ENCODE data around the gene WNK1. TPM values are rescaled to one million over a fixed set of nuclear protein-coding genes. Genes with fewer than 3 reads are reported as not detected.

The WNK1 gene
- total and polyA plus RNA-seq, 2 donors: 26.3 to 40.2 TPM

DNA sequence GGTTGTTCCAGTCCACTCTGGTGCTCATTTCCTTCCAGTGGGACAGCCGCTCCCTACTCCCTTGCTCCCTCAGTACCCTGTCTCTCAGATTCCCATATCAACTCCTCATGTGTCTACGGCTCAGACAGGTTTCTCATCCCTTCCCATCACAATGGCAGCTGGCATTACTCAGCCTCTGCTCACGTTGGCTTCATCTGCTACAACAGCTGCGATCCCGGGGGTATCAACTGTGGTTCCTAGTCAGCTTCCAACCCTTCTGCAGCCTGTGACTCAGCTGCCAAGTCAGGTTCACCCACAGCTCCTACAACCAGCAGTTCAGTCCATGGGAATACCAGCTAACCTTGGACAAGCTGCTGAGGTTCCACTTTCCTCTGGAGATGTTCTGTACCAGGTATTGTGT lies 127.3 kb downstream of the WNK1 start:
- Histone ChIP-seq H3K9me3 (ENCODE audit: control insufficient read depth in 2 of 2, insufficient read depth in 1 of 2, low read length in 1 of 2) (no peaks in the 10 kb centered on the region), H3K4me3 (ENCODE audit: low read length in 2 of 2) (no peak overlapping the region), H3K4me1 (ENCODE audit: control insufficient read depth in 2 of 2, insufficient read depth in 2 of 2, low read length in 2 of 2) (no peaks in the 10 kb centered on the region), H3K27me3 (ENCODE audit: control insufficient read depth in 2 of 2, insufficient read depth in 1 of 2, low read length in 1 of 2) (no peaks in the 10 kb centered on the region), H3K27ac (ENCODE audit: low read depth in 1 of 2, low read length in 1 of 2) (no peak overlapping the region), H3K36me3 (ENCODE audit: control insufficient read depth in 2 of 2, insufficient read depth in 2 of 2, low read length in 1 of 2) (peaks cover 39 to 77% of the 10 kb centered on the region in 2 donors)
- no peak for DNase-seq (ENCODE audit: low read depth in 6 of 9, low spot score in 9 of 9)
- WGBS: 97% methylated on average over 5 of the region's 5 CpGs

GRCh38 chr12:880656-881055 lies 128.3 kb downstream of the WNK1 start:
- Histone ChIP-seq H3K4me3 (ENCODE audit: low read length in 2 of 2) (no peak overlapping the region), H3K36me3 (ENCODE audit: control insufficient read depth in 2 of 2, insufficient read depth in 2 of 2, low read length in 1 of 2) (peaks cover 49 to 82% of the 10 kb centered on the region in 2 donors), H3K9me3 (ENCODE audit: control insufficient read depth in 2 of 2, insufficient read depth in 1 of 2, low read length in 1 of 2) (no peaks in the 10 kb centered on the region), H3K4me1 (ENCODE audit: control insufficient read depth in 2 of 2, insufficient read depth in 2 of 2, low read length in 2 of 2) (no peaks in the 10 kb centered on the region), H3K27ac (ENCODE audit: low read depth in 1 of 2, low read length in 1 of 2) (no peak overlapping the region), H3K27me3 (ENCODE audit: control insufficient read depth in 2 of 2, insufficient read depth in 1 of 2, low read length in 1 of 2) (no peaks in the 10 kb centered on the region)
- 97% methylated on average over 4 of the region's 4 CpGs for WGBS
- no peak for DNase-seq (ENCODE audit: low read depth in 6 of 9, low spot score in 9 of 9)

DNA sequence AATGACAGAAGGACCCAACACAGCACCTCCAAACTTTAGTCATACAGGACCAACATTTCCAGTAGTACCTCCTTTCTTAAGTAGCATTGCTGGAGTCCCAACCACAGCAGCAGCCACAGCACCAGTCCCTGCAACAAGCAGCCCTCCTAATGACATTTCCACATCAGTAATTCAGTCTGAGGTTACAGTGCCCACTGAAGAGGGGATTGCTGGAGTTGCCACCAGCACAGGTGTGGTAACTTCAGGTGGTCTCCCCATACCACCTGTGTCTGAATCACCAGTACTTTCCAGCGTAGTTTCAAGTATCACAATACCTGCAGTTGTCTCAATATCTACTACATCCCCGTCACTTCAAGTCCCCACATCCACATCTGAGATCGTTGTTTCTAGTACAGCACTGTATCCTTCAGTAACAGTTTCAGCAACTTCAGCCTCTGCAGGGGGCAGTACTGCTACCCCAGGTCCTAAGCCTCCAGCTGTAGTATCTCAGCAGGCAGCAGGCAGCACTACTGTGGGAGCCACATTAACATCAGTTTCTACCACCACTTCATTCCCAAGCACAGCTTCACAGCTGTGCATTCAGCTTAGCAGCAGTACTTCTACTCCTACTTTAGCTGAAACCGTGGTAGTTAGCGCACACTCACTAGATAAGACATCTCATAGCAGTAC lies 132.5 kb downstream of the WNK1 start:
- Histone ChIP-seq H3K27ac (ENCODE audit: low read depth in 1 of 2, low read length in 1 of 2) (no peak overlapping the region), H3K4me1 (ENCODE audit: control insufficient read depth in 2 of 2, insufficient read depth in 2 of 2, low read length in 2 of 2) (no peaks in the 10 kb centered on the region), H3K9me3 (ENCODE audit: control insufficient read depth in 2 of 2, insufficient read depth in 1 of 2, low read length in 1 of 2) (no peaks in the 10 kb centered on the region), H3K4me3 (ENCODE audit: low read length in 2 of 2) (no peak overlapping the region), H3K36me3 (ENCODE audit: control insufficient read depth in 2 of 2, insufficient read depth in 2 of 2, low read length in 1 of 2) (peaks cover 49 to 91% of the 10 kb centered on the region in 2 donors), H3K27me3 (ENCODE audit: control insufficient read depth in 2 of 2, insufficient read depth in 1 of 2, low read length in 1 of 2) (no peaks in the 10 kb centered on the region)
- DNase-seq (ENCODE audit: low read depth in 6 of 9, low spot score in 9 of 9): no peak
- WGBS: 99% methylated on average over 5 of the region's 5 CpGs

GRCh38 chr12:885701-886100 lies 133.3 kb downstream of the WNK1 start:
- Histone ChIP-seq H3K36me3 (ENCODE audit: control insufficient read depth in 2 of 2, insufficient read depth in 2 of 2, low read length in 1 of 2) (peaks cover 47 to 90% of the 10 kb centered on the region in 2 donors), H3K4me3 (ENCODE audit: low read length in 2 of 2) (no peak overlapping the region), H3K27ac (ENCODE audit: low read depth in 1 of 2, low read length in 1 of 2) (no peak overlapping the region), H3K4me1 (ENCODE audit: control insufficient read depth in 2 of 2, insufficient read depth in 2 of 2, low read length in 2 of 2) (no peaks in the 10 kb centered on the region), H3K27me3 (ENCODE audit: control insufficient read depth in 2 of 2, insufficient read depth in 1 of 2, low read length in 1 of 2) (no peaks in the 10 kb centered on the region), H3K9me3 (ENCODE audit: control insufficient read depth in 2 of 2, insufficient read depth in 1 of 2, low read length in 1 of 2) (no peaks in the 10 kb centered on the region)
- WGBS: 95% methylated on average over 2 of the region's 2 CpGs
- no peak for DNase-seq (ENCODE audit: low read depth in 6 of 9, low spot score in 9 of 9)

- Histone ChIP-seq H3K36me3 (ENCODE audit: control insufficient read depth in 2 of 2, insufficient read depth in 2 of 2, low read length in 1 of 2) (peaks cover 41 to 89% of the 10 kb centered on the region in 2 donors), H3K4me1 (ENCODE audit: control insufficient read depth in 2 of 2, insufficient read depth in 2 of 2, low read length in 2 of 2) (no peaks in the 10 kb centered on the region)
Observed at GRCh38 chr12:886206-886605, 133.8 kb downstream of the WNK1 start.

DNA sequence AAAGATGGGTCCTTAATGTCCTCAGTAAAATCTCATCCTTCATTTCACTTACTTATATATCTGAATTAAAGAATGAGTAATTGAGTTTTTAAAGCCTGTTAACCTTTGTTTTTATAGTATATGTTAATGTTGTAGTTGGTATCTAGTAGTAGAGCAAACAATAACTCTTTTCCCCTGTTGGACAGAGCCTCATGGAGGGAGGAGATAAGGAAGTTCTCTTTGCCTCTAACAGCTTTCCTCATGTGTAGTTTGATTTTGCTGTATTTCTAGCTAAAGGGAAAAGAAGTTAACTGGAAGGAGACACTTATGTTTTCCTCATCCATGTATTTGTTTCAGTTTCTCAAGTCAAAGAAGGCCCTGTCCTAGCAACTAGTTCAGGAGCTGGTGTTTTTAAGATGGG lies 141.8 kb downstream of the WNK1 start:
- no peak for DNase-seq (ENCODE audit: low read depth in 6 of 9, low spot score in 9 of 9)
- no peaks in the 10 kb centered on the region for H3K27me3 ChIP-seq (ENCODE audit: control insufficient read depth in 2 of 2, insufficient read depth in 1 of 2, low read length in 1 of 2)
- no peak overlapping the region for H3K27ac ChIP-seq (ENCODE audit: low read depth in 1 of 2, low read length in 1 of 2)
- peaks cover 26 to 79% of the 10 kb centered on the region in 2 donors for H3K36me3 ChIP-seq (ENCODE audit: control insufficient read depth in 2 of 2, insufficient read depth in 2 of 2, low read length in 1 of 2)
- no peaks in the 10 kb centered on the region for H3K9me3 ChIP-seq (ENCODE audit: control insufficient read depth in 2 of 2, insufficient read depth in 1 of 2, low read length in 1 of 2)
- no peaks in the 10 kb centered on the region for H3K4me1 ChIP-seq (ENCODE audit: control insufficient read depth in 2 of 2, insufficient read depth in 2 of 2, low read length in 2 of 2)
- no peak overlapping the region for H3K4me3 ChIP-seq (ENCODE audit: low read length in 2 of 2)

More at GRCh38 chr12:886206-886605, 133.8 kb downstream of the WNK1 start:
- 97% methylated on average over 2 of the region's 2 CpGs for WGBS
- Histone ChIP-seq H3K27ac (ENCODE audit: low read depth in 1 of 2, low read length in 1 of 2) (no peak overlapping the region), H3K9me3 (ENCODE audit: control insufficient read depth in 2 of 2, insufficient read depth in 1 of 2, low read length in 1 of 2) (no peaks in the 10 kb centered on the region), H3K27me3 (ENCODE audit: control insufficient read depth in 2 of 2, insufficient read depth in 1 of 2, low read length in 1 of 2) (no peaks in the 10 kb centered on the region), H3K4me3 (ENCODE audit: low read length in 2 of 2) (no peak overlapping the region)
- no peak for DNase-seq (ENCODE audit: low read depth in 6 of 9, low spot score in 9 of 9)

DNA sequence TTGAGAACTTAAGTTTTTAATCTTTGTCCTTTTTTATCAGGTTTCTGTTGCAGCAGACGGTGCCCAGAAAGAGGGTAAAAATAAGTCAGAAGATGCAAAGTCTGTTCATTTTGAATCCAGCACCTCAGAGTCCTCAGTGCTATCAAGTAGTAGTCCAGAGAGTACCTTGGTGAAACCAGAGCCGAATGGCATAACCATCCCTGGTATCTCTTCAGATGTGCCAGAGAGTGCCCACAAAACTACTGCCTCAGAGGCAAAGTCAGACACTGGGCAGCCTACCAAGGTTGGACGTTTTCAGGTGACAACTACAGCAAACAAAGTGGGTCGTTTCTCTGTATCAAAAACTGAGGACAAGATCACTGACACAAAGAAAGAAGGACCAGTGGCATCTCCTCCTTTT lies 143.7 kb downstream of the WNK1 start:
- Histone ChIP-seq H3K36me3 (ENCODE audit: control insufficient read depth in 2 of 2, insufficient read depth in 2 of 2, low read length in 1 of 2) (peaks cover 40 to 81% of the 10 kb centered on the region in 2 donors), H3K4me1 (ENCODE audit: control insufficient read depth in 2 of 2, insufficient read depth in 2 of 2, low read length in 2 of 2) (no peaks in the 10 kb centered on the region), H3K9me3 (ENCODE audit: control insufficient read depth in 2 of 2, insufficient read depth in 1 of 2, low read length in 1 of 2) (no peaks in the 10 kb centered on the region), H3K27me3 (ENCODE audit: control insufficient read depth in 2 of 2, insufficient read depth in 1 of 2, low read length in 1 of 2) (no peaks in the 10 kb centered on the region), H3K27ac (ENCODE audit: low read depth in 1 of 2, low read length in 1 of 2) (no peak overlapping the region), H3K4me3 (ENCODE audit: low read length in 2 of 2) (no peak overlapping the region)
- no peak for DNase-seq (ENCODE audit: low read depth in 6 of 9, low spot score in 9 of 9)
- 97% methylated on average over 4 of the region's 4 CpGs for WGBS

DNA sequence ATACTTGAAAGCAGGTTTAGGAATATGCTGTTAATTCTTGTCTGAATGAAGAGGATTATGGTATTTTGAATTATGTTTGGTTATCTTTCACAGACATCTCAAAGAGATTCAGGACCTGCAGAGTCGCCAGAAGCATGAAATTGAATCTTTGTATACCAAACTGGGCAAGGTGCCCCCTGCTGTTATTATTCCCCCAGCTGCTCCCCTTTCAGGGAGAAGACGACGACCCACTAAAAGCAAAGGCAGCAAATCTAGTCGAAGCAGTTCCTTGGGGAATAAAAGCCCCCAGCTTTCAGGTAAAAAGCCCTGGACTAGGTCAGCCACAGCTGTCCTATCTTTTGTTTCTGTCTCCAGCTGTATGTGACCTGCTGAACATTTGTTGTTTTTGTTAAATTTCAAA lies 145.0 kb downstream of the WNK1 start:
- Histone ChIP-seq H3K36me3 (ENCODE audit: control insufficient read depth in 2 of 2, insufficient read depth in 2 of 2, low read length in 1 of 2) (peaks cover 50 to 81% of the 10 kb centered on the region in 2 donors), H3K27ac (ENCODE audit: low read depth in 1 of 2, low read length in 1 of 2) (no peak overlapping the region)
- WGBS: 90% methylated on average over 4 of the region's 4 CpGs

GRCh38 chr12:902581-902980 lies 150.2 kb downstream of the WNK1 start:
- Histone ChIP-seq H3K4me3 (ENCODE audit: low read length in 2 of 2) (no peak overlapping the region), H3K36me3 (ENCODE audit: control insufficient read depth in 2 of 2, insufficient read depth in 2 of 2, low read length in 1 of 2) (peaks cover 65 to 92% of the 10 kb centered on the region in 2 donors), H3K27ac (ENCODE audit: low read depth in 1 of 2, low read length in 1 of 2) (no peak overlapping the region), H3K27me3 (ENCODE audit: control insufficient read depth in 2 of 2, insufficient read depth in 1 of 2, low read length in 1 of 2) (no peaks in the 10 kb centered on the region), H3K4me1 (ENCODE audit: control insufficient read depth in 2 of 2, insufficient read depth in 2 of 2, low read length in 2 of 2) (peaks cover 3 to 10% of the 10 kb centered on the region in 2 donors), H3K9me3 (ENCODE audit: control insufficient read depth in 2 of 2, insufficient read depth in 1 of 2, low read length in 1 of 2) (no peaks in the 10 kb centered on the region)
- DNase-seq (ENCODE audit: low read depth in 6 of 9, low spot score in 9 of 9): no peak
- WGBS: 97% methylated on average over 3 of the region's 3 CpGs

More for the DNA sequence above, 145.0 kb downstream of the WNK1 start:
- Histone ChIP-seq H3K4me1 (ENCODE audit: control insufficient read depth in 2 of 2, insufficient read depth in 2 of 2, low read length in 2 of 2) (no peaks in the 10 kb centered on the region), H3K27me3 (ENCODE audit: control insufficient read depth in 2 of 2, insufficient read depth in 1 of 2, low read length in 1 of 2) (no peaks in the 10 kb centered on the region), H3K9me3 (ENCODE audit: control insufficient read depth in 2 of 2, insufficient read depth in 1 of 2, low read length in 1 of 2) (no peaks in the 10 kb centered on the region), H3K4me3 (ENCODE audit: low read length in 2 of 2) (no peak overlapping the region)
- no peak for DNase-seq (ENCODE audit: low read depth in 6 of 9, low spot score in 9 of 9)

Data from thymus (tissue), 11 donors.